ENCODE measurements around the gene NXT1.

Gene NXT1

DNA sequence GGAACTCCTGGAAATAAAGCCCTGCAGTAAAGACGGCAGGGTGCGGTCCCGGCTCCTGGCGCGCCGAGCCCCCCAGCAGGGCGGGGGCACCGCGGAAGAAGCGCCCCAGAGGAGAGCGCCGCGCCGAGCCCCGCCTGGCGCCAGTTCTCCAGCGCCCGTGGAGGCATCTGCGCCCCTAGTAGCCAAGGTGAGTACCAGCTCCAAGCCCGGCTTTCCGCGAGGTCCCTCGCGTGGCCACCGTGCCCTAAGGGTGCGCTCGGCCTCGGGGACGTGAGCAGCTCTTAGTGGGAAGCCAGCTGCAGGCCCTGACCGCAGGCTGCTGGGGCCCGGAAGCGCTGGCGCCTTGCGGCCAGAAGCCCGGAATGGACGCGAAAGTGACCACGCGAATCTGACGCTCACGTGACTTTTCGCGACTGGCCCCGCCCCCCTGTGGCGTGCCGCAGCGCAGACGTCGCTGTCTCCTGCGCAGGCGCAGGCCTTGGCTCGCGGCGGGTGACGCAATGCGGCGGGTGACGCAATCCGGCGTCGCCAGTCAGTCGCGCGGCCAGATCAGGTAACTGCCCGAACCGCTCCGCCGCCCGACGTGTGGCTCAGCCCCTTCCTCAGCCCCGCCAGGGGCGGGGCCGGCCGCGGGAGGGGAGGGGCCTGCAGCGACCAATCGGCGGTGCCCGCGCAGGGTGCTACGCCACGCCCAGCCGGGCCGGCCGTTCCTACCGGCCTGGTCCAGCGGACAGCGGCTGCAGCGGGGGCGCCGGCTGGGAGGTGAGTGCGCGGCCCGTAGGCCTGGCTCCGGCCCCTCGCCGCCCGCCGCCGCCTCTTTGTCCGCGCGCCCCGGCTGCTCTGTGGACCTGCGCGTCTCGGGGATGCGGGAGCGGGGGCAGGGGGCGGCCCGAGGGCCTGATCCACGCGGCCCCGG lies 11.1 kb downstream of the NXT1 start, which contains the start of gene GZF1:
Gene GZF1, plus strand, starts transcription at position 707 of the 916 bp plus-strand sequence. CDS start 2,202 bp downstream, outside the sequence.
- DNase-seq = peak; percentile 100

DNA sequence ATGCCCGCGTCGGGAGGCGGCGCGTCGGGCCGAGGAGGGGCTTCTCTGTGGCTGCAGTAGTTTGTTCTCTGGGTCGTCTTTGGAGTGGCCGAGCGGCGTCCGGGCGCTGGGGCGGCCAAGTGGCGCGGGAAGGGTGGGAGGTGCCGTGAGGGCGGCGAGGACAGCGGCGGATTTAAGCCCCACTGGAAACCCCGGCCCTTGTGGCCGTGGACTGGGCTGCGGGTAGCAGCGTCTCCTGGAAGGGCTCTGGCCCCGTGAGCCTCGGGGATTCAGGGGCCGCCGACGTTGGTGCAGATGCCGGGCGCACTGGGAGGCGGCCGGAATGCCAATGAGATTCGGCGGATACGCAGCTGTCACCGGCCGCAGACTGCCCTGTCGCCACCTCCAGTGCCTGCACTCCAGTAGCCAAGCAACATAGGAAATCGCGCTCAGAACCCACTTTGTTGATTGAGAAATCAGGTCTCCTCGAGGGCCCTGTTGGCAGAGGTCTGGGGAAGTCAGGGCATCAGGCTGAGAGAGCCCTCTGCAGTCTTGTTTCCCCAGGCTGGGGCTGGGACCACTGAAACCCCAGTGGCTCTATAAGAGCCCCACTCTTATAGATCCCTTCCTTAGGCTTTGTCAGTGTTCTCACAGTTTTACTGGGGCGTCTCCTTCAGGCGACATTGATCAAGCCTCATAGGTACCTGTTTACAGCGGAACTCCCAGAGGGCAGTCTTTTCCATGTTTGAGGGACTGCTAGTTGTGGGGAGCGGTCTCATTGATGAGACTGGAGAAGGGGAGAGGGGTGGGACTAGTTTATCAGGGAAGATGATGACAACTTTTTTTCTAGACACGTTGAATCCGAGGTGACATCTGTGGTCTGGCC lies 12.0 kb downstream of the NXT1 start:
- peak; percentile 43 for DNase-seq

DNA sequence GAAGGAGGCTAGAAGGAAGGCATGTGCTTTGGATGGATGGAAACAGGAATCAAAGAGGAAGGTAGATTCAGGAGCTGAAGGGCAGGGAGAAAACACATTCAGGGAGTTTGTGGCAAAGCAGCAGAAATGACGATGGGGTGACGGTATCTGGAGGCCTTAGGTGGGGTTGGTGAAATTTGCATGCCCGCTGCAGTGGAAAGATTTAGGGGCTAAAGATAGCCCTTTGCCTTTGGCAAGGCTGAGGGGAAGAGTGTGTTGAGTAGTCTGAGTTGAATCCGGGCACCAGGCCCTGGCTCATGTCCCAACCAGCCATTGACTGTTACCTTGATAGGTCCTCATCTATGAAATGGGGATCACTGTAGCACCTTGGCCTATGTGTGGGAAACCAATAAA lies 12.7 kb downstream of the NXT1 start:
- DNase-seq = no peak

DNA sequence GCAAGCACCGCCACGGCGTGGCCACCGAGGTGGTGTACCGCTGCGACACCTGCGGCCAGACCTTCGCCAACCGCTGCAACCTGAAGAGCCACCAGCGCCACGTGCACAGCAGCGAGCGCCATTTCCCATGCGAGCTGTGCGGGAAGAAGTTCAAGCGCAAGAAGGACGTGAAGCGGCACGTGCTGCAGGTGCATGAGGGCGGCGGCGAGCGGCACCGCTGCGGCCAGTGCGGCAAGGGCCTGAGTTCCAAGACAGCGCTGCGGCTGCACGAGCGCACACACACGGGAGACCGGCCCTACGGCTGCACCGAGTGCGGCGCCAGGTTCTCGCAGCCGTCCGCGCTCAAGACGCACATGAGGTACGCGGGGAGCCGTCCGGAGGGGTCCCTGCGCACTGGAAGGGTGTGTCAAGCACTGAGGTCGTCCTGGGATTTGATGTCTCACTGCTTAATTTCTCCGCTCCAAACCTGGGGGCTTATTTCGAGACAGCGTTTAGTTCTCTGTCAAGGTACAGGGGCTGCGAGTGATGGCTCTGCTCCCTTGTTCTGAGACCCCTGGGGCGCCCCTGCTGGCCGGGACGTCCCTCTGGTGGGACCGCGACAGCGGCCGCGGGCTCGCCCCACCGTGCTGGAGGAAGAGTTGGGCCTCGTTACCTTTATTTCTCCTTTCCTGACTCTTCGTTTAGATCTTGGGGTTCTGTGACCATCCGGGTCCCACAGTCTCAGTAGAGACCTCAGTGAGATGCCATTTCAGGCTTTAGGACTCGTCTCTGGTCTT lies 15.0 kb downstream of the NXT1 start:
- DNase-seq = no peak

DNA sequence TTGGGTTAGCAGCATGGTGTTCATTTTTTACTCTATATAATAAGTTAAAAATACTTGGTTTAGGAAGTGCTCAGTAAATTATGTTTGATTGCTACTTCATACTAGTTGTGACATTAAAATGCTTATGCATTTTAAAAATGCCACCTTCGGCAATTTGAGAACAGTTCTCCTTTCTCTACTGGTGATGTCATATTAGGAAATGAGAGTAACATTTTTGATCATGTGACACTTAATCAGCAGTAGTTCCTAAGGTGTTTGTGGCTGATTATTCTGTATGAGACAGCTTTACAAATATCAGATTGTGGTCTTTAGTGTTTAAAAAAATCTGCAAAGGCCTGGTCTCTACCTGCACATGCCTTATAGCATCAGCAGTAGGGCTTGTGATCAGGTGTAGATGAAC lies 15.8 kb downstream of the NXT1 start:
- DNase-seq = no peak

DNA sequence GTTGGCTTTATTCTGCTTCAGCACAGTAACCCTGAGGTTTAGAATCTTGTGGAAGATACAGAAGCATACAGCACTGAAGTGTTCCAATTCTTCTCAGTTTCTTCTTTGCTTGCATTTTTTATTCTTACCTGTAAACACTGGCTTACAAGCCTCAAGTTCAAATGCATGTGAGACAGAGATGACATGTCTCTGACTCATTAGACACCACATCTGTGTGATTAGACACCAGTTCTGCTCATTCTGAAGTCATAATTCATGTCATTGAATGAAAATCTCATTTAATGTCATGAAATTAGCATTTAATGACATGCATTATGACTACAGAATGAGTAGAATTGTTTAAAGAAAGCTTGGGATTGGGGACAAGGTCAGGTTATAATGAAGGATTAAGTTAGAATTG lies 17.2 kb downstream of the NXT1 start:
- no peak for DNase-seq

DNA sequence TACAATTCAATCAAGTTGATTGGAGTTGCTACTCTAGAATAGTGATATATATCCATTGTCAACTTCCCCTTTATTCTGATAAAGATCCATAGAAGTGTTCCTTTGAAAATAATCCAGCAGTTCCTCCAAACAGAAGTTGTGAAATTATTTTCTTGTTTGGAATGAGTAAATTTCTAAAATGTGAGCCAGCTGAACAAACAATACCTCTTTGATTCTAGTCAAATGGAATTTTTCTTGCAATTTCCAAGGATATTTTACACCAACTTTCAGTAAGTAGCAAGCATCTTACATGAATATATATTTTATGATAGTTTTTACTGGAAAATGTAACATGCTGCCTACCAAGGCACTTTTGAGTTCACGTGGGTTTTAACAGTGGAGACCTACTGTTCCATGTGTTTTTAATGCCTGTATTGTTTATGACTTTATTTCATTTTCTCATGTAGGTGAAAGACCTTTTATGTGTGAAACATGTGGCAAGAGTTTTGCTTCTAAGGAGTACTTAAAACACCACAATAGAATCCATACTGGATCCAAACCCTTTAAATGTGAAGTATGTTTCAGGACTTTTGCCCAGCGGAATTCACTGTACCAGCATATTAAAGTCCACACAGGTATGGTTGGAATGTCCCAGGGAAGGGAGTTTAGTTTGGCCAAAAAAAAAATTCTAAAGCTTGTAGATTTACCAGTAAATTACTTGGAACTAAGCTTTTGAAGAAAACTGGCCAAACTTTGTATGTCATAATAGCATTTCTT lies 17.9 kb downstream of the NXT1 start:
- no peak for DNase-seq

DNA sequence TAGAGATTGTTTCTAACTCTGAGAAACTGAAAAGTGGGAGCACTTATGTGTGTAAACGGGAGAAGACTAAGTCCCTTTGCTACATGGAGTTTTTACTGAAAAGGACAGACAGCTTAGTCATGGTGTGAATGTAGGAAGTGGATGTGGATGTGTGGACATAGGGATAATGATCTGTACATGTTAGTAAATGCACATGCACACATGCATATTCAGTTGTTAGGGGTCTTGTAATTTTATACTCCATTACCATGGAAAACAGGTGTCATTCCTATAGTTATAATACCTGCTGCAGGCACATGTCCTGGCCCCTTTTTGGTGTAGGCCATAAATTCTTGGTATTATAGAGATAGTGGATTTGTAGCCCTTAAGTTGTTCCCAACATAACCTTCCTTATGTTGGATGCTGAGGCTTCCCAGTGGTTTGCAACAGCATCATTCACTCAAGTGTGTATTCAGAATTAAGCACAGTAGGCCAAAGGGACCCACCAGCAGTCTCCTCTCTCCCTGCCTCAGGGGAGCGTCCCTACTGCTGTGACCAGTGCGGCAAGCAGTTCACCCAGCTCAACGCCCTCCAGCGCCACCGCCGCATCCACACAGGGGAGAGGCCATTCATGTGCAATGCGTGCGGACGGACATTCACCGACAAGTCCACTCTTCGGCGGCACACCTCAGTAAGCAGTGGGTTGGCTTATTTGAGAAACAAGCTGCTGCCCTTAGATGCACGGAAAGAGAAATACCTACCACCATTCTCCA lies 18.7 kb downstream of the NXT1 start:
- DNase-seq = no peak

DNA sequence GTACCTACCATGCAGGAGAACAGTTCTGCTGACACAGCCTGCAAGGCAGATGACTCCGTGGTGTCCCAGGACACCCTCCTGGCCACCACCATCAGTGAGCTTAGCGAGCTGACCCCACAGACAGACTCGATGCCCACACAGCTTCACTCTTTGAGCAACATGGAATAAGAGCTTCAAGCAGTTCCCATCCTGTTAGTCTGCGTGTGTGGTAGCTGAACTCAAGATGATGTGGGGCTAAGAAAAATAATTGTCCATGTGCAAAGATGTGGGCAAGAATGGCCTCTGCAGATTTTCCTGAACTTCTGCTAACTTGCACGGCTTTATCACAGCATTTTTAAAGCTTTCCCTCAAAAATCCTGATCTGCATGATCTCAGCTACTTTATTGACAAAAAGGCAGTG lies 19.7 kb downstream of the NXT1 start:
- DNase-seq = no peak

DNA sequence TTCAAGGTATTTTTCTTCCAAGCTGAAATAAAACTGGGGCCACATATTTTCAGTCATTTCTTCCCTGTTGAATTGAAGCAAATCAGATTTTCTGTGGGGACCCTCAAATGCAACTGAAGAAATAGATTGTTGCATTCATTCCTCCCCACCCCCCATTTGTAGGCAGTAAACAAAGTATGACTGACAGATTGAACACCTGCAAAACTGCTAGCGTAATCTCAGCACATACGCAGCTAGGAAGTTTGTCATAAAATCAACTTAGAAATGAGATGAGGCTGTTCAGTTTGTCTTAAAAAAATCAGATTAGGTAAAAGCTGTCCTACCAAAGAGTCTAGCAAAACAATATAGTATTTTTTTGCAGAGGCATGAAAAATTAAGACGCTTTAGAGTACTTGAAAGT lies 20.3 kb downstream of the NXT1 start:
- no peak for DNase-seq

DNA sequence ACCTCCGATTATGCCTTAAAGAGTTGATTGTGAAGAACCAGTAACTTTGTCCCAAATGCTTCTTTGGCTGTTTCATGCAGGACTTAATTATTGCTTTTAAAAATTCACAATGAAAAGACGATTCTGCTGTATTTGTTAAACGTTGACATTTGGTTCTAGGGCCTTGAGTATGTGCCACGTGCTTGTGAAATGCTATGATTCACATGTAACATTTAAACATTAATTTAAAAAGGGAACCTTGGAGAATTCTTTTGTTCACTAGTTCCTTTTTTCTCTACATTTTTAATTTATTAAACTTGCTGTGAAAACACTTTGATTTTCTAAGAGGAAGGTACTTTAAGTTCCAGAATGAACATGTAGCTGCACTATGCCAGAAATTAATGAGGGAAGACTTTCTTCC lies 20.9 kb downstream of the NXT1 start:
- no peak for DNase-seq

DNA sequence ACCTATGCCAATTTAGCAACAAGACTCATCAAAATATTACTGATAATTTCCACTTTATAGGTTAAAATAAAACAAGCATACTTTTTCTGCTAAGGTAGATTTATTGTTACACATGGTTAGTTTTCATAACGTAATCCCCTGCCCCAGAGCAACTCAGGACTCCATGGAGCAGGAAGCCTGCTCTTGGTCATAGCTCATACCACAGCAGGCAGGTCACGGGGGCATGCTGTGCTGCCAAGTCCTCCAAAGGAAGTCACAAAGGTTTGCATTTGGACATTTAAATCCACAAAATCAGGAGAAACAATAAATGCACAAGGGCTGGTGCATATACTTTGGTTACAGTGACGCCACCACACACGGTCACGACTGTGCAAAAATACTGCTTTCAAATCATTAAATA lies 23.9 kb downstream of the NXT1 start:
- DNase-seq = no peak

DNA sequence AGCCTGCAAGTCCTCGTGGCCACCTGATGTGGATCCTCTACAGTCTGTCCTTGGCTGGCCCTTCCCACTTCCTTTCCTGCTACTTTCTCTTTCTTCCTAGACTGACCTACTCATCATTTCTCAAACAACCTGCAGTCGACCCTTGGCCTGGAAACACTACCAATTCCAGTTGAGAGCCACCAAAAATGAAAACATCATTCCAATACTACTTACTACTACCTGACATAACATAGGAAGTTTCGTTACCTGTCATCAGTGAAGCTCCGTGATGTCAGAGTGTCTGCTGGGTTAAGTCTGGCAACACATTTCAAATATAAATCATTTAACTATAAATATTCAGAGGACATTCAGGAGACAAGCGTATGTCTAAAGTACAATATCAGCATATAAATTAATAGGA lies 25.2 kb downstream of the NXT1 start:
- no peak for DNase-seq

DNA sequence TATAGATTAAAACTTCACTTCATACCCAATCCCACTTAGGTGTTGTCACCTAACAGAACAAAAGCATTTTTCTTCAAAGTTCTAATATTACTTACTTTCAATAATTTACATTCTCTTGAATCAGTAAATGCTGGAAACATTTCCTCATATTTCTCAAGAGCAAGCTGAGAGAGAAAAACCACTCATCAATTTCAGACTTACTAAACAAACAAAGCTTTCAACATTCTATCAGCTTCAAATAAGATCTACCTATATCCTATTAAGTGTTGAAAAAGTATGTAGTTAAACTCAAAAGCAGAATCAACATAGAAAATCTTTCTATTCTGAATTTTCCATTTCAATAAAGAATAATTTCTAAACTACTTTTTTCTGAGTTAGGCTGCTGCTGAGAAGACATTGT lies 29.2 kb downstream of the NXT1 start:
- DNase-seq = no peak

DNA sequence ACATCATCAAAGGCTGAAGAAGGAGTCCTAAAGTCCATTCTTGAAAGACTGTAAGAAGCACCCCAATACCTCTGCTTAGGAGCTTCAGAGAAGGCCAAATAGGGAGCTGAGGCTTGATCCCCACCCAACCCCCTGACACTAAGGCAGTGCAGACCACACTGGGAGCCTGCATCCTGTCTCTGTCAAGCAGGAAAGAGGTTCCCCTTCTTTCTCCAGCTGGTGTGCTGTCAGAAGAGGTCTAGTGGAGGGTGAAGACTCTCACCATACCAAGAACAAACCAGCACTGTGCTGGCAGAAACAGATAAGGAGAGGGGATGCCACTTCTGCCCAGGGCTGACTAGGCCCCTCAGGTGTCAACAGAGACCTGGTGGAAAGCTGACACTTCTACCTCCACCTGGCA lies 31.3 kb downstream of the NXT1 start:
- DNase-seq = no peak

DNA sequence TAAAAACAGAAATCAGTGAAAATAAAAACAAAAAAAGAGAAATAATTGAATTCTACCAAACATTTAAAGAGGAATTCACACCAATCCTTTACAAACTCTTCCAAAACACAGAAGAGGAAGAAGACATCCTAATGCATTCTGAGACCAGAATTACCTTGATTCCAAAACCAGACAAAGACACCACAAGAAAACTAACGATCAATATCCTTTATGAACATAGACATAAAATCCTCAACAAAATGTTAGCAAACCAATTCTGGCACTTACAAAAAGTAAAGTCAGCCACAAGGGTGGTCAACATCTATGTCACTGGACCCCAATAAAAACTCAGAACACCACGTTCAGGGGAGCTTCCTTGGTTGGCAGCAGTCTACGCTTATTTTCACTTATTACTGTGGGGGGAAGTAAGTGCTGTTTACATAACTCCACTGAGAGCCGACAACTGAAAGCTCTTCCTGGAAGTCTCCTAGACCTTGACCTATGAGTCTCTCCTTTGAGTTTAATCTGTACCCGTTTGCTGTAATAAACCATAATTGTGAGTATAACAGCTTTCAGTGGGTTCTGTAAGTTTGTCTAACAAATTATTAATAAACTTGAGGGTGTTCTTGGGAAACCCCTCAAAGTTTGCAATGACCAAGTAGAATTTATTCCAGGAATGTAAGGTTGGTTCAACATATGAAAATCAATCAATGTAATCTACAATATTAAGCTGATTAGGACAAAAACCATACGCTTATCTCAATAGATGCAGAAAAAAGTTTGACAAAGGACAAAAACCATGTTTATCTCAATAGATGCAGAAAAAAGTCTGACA lies 35.9 kb downstream of the NXT1 start:
- no peak for DNase-seq

DNA sequence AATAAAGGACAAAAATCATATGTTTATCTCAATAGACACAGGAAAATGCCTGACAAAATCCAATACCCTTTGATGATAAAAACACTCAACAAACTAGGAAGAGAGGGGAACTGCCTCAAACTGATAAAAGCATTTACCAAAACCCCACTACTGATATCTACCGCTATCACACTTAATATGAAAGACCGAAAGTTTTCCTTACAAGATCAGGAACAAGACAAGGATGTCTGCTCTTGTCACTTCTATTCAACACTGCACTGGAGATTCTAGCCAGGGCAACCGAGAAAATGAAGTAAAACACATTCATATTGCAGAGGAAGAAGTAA lies 36.5 kb downstream of the NXT1 start:
- no peak for DNase-seq

DNA sequence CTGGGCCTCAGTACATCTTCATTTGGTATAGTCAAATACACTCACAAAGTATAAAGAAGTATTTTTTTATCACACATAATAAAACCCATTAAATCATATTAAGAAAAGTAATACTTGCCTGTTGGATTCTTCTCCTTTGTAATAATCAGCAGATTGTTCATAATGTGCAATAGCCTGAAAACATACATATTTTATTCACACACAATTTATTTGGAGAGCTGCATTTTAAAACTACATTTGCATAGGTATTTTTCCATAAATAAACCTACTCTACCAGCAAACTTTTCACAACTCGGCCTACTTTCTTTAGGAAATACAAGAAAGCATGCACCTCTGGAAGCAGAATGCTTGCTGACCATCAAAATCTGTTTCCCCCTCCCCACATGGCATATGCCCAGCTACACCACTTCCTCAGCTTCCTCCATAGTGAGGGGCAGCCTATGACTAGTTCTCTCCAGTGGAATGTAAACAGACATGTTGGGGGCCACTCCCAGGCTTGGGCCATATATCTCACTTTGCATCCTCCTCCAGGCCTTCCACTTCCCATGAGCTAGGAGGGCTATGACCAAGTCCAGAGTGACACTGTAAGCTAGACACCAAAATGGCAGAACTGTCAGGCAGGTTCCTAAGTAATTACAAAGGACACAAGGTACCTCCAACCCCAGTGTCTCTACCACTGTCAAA lies 39.6 kb downstream of the NXT1 start:
- DNase-seq = no peak

DNA sequence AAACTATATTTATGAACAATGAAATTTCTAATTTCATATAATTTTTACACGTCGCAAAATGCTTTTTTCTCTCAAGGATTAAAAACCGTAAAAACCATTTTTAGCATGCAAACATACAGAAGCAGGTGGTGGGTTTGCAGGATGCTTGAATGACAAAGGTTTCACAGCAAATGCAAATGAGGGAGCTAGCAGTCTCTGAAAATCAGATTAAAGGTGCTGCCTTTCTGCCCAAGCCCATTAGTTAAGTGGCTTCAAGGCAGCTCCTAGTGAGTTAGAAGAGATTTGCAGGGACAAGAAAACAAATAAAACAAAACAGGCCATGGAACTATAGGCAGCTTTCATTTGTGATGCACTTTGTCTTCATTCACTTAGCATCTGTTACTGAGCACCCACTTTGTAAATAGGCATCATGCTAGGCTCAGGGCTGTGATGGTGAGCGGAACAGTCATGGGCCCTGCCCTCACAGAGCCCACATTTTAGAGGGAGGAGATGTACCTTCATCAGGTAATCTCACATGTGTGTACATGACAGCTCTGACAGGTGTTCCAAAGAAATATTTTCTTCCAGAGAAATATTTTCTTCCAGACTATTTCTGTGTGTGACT lies 41.2 kb downstream of the NXT1 start:
- DNase-seq = no peak

All from activated T-cell treated with anti-CD3 and anti-CD28 coated beads, Interleukin-2, amount 50 U/mL, for 1 hour (primary cell).